GM12878 (cell line): ENCODE results near the gene HERC2.

Experiments used
- JUND ChIP-seq: IDR thresholded peaks from 2 replicates; pipeline ENCODE4 v1.6.1; 2012; ENCODE audit warnings: low read depth, mild to moderate bottlenecking, low read length, improper control_type of control experiment, moderate library complexity
- PML ChIP-seq: IDR thresholded peaks from 2 replicates; pipeline ENCODE4 v1.6.1; 2012; ENCODE audit warnings: low read length, inconsistent platforms
- POLR2A ChIP-seq: IDR thresholded peaks from 2 replicates; pipeline ENCODE4 v1.6.1; 2011; ENCODE audit warnings: low read depth, mild to moderate bottlenecking, low read length
- TAF1 ChIP-seq: IDR thresholded peaks from 2 replicates; pipeline ENCODE4 v1.6.1; 2011; ENCODE audit warnings: mild to moderate bottlenecking, low read depth, low read length, borderline replicate concordance
- TF ChIP-seq, protein P1 (sequence below), 3 experiments: IDR thresholded peaks in 2 of 3; conservative IDR thresholded peaks in 1 of 3; 2 replicates each; pipeline ENCODE4 v1.5.1; 2011; ENCODE audit warnings: low read depth in 3 of 3, low read length in 3 of 3, mild to moderate bottlenecking in 3 of 3, control low read depth in 2 of 3, moderate library complexity in 2 of 3, inconsistent platforms in 1 of 3, mixed read lengths in 1 of 3; ENCODE audit not compliant: control insufficient read depth in 2 of 3, insufficient read depth in 1 of 3; ENCODE audit errors: extremely low read depth in 1 of 3
- TF ChIP-seq, protein P2 (sequence below): fragments of 450-650 bp; IDR thresholded peaks from 2 replicates; pipeline ENCODE4 v1.6.1; 2016; ENCODE audit warnings: mild to moderate bottlenecking, moderate library complexity, borderline replicate concordance

DNA sequence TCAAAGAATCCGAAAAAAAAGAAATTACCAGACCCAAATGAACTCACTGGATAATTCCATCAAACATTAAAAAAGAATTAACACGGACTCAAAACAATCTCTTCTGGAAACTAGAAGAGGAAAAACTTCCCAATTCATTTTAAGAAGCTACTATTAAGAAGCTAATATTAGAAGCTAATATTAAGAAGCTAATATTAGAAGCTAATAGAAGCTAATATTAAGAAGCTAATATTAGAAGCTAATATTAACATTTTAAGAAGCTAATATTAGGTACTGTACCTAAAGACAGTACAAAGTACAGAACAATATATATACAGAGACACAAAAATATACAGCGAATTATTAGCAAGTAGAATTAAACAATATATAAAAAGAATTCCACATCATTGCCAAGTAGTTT, 35.9 kb downstream of the HERC2 start:
- no peak for TF ChIP-seq POLR2A
- no peak for TF ChIP-seq JUND
- no peak for TF ChIP-seq PML
- TF ChIP-seq TAF1, result no peak
- TF ChIP-seq, protein P1, sequence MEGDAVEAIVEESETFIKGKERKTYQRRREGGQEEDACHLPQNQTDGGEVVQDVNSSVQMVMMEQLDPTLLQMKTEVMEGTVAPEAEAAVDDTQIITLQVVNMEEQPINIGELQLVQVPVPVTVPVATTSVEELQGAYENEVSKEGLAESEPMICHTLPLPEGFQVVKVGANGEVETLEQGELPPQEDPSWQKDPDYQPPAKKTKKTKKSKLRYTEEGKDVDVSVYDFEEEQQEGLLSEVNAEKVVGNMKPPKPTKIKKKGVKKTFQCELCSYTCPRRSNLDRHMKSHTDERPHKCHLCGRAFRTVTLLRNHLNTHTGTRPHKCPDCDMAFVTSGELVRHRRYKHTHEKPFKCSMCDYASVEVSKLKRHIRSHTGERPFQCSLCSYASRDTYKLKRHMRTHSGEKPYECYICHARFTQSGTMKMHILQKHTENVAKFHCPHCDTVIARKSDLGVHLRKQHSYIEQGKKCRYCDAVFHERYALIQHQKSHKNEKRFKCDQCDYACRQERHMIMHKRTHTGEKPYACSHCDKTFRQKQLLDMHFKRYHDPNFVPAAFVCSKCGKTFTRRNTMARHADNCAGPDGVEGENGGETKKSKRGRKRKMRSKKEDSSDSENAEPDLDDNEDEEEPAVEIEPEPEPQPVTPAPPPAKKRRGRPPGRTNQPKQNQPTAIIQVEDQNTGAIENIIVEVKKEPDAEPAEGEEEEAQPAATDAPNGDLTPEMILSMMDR (IDR thresholded peaks at IDR 0.05 in 2 of 3, conservative IDR thresholded peaks at IDR 0.05 in 1 of 3; ENCODE audit: control insufficient read depth in 2 of 3, extremely low read depth in 1 of 3, insufficient read depth in 1 of 3, low read depth in 3 of 3, low read length in 3 of 3), result no peak
- TF ChIP-seq, protein P2, sequence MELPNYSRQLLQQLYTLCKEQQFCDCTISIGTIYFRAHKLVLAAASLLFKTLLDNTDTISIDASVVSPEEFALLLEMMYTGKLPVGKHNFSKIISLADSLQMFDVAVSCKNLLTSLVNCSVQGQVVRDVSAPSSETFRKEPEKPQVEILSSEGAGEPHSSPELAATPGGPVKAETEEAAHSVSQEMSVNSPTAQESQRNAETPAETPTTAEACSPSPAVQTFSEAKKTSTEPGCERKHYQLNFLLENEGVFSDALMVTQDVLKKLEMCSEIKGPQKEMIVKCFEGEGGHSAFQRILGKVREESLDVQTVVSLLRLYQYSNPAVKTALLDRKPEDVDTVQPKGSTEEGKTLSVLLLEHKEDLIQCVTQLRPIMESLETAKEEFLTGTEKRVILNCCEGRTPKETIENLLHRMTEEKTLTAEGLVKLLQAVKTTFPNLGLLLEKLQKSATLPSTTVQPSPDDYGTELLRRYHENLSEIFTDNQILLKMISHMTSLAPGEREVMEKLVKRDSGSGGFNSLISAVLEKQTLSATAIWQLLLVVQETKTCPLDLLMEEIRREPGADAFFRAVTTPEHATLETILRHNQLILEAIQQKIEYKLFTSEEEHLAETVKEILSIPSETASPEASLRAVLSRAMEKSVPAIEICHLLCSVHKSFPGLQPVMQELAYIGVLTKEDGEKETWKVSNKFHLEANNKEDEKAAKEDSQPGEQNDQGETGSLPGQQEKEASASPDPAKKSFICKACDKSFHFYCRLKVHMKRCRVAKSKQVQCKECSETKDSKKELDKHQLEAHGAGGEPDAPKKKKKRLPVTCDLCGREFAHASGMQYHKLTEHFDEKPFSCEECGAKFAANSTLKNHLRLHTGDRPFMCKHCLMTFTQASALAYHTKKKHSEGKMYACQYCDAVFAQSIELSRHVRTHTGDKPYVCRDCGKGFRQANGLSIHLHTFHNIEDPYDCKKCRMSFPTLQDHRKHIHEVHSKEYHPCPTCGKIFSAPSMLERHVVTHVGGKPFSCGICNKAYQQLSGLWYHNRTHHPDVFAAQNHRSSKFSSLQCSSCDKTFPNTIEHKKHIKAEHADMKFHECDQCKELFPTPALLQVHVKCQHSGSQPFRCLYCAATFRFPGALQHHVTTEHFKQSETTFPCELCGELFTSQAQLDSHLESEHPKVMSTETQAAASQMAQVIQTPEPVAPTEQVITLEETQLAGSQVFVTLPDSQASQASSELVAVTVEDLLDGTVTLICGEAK, result no peak
